Right lung (tissue), 5 donors: ENCODE results near the gene CCDC12. TPM values are rescaled to one million over a fixed set of nuclear protein-coding genes. Genes with fewer than 3 reads are reported as not detected.
A peak's percentile ranks its signal among the peaks of the same experiment; 100 is the strongest.
"Not testable (repeated sequence)": the region's sequence is repeated elsewhere in the genome, so short reads cannot be mapped to it uniquely, and the experiment has no call there.

Source experiments
- DNase-seq, 2 donors: peaks; one replicate each; pipeline ENCODE4 v3.0.0-alpha.2; 2013
- polyA plus RNA-seq, 5 donors: library from polyadenylated mRNA; unstranded; fragments of 120-200 nt; gene quantifications; one replicate each; pipeline versions ENCODE4 v1.2.1 to v1.2.3, GENCODE V29; 2013; ENCODE audit warnings: inconsistent platforms in 1 of 5, low replicate concordance in 1 of 5; ENCODE audit not compliant: insufficient read length in 5 of 5, insufficient read depth in 1 of 5

The CCDC12 gene
- polyA plus RNA-seq, 5 donors: 42.1 to 58.1 (median 50.8) TPM

DNA sequence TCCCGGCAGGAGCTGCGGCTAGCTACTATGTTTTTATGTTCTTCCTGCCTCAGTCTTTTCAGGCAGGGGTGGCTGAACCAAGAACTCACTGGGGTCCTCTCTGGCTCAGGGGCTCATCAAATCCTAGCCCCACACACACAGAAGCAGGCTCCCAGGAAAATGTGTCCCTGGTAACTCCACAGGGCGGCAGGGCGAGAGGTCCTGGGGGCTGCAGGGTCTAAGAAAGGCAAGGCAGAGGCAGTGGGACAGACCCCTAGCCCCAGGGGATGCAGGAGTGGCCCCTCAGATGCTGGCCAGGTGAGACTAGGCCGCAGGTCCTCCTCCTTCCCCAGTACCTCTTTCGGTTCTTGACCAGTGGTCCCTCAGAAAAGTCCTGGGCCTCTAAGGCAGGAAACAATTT, 50.1 kb downstream of the CCDC12 start:
- no peak for DNase-seq

DNA sequence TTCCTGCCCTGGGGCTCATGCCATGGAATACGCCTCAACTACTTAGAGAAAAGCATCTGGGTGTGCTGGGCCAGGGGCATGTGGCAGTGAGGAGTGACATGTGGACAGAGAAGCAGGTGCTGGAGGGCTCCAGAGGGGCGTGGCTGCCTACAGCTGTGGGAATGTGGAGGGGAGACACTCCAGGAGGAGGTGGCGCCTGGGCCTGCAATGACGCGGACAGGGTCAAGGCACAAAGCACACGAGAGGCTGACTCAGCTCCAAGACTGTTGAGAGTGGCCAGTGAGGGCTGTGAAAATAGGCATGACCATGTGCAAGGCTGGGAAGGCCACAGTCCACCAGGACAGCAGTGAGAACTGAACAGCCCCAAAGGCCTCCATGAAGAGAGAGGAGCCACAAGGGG, 50.5 kb downstream of the CCDC12 start:
- DNase-seq: no peak

DNA sequence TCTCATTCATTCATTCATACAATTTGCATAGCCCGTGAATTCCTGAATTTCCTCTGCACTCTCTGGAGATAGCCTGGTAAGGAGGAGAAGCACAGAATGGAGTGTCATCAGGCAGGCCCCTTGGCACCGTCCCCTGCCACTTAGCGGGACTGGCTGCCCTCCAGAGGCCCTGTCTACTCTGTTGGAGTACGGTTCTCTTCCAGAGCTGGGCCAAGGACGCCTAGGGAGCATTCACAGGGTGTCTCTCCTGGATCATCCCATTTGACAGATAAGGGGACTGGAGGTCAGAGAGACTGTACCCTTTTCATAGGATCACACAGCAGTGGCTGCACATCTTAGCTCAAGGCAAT, 51.0 kb downstream of the CCDC12 start:
- no peak for DNase-seq

DNA sequence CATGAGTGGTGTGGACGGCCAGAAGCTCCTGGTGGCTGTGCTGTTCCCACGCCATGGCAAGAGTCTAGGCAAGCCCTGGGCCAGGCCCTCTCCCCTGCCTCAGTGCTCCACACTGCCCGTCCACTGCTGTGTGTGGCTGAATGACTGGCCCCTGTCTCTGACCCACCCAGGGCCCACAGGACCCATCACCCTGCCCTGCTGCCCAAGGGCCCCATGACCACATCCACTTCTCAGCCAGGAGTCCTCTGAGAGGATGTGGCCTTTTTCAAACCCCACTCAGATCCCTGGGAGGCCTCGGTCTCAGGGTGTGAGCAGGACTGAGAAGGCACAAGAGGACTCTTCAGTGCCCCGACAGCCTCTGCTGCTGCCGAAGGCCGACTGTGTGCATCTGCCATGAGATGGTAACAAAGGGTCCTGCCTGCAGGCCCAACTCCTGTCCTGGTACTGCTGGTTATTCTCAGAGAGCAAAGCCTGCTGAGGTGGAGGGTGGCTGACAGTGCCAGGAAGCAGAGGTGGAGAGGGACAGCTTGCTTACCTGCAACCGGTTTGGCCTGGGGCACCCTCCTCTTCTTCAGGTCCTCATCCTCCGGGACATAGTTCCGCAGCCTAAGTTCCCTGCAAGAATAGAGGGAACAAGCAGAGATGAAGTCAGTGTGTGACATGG, 51.5 kb downstream of the CCDC12 start:
- no peak for DNase-seq

DNA sequence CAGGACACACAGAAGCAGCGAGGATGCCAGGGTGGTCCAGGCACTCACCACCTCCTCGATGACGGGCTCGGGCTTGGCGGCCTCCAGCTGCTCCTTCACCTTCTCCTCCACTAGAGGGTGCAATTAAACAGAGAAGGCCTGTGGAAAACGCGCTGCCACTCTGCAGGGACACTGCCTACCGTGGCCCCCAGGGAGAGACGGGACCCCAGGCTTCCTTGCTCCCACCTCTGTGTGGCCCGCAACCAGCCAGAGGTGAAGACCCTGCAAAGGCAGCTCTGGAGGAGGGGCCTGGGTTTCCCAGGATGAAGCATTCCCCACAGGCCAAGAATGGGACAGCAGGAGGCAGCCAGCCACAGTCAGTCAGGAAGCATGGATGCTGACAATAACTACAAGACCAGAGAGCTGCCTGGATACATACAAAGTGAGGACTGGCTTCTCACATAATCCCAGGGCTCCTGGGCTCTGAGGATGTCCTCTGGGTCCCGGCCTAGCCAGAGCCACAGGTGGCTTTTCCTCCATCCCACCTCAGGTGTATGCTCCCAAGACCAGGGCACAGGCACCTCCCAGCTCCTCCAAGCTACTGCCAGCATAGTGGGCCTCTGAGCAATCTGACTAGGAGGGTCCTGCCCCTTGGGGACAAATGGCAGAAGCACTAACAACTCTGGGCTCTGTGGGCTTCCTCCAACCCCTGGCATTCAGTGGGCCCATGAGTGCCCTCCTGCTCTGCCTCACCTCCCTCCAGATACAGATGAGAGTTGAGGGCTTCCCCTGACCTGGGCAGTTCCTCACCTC, 52.8 kb downstream of the CCDC12 start:
- no peak for DNase-seq

DNA sequence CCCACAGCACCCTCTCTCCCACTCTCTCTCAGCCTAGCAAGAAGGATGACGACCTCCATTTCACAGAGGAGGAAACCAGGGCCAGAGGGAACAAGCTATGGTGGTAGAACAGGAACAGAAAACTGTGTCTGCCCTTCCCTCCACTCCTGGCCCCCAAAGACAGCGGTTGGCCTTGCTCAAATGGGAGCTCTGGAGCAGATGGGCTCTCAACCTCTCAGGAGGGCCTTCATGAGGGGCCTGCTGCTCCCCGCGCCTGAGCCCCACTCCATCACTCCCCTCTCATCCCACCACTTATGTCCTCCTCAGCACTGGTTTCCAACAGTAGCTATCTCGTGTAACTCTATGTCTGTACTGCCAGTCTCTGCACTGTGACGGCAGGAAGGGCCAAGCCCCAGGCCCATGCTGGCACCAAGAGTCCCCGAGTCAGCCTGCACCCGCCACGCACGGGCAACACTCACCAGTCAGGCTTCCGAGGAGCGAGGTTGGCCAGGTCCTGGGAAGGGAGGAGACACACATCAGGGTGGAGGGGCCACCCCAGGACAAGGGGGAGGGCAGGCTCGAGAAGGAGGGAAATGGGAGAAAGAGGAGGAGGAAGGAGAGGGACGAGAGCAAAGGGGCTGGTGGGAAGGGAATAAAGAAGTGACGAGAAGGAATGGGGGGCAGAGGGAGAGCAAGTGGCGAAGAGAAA, 53.5 kb downstream of the CCDC12 start:
- no peak for DNase-seq

DNA sequence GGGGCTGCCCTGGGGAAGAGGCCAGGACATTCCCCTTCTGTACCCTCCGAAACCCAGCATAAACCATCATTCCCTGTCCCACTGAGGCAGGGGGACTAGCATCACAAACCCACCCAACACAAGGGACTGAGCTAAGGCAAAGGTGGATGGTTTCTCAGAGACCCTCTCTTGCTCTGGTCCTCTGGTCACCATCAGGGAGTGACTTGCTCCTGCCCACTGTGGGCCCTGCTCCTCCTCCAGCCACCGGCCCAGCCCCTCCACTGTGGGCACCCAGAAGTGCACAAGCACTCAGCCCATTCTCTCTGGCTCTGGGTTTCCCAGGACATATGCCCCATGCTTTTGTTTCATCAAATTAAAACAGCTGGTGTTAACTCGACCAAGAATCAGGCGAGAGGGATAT, 54.1 kb downstream of the CCDC12 start:
- no peak for DNase-seq

DNA sequence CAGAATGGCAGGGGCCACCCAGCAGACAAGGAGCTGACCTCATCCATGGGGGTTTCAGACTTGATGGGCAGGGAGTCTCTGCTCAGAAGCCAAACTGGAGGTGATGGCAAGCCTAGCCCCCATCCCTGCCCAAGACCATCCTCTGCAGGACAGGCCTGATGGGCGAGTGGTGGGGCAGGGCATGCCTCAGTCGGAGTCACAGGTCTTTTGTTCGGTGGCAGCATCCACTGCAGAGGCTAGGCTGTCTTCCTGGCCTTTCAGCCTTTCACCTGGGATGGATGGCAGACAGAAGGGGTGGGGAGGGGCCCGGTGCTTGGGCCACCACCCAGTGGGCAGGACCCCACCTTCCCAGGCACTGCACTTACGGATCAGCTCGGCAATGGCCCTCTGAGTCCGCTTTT, 54.7 kb downstream of the CCDC12 start:
- no peak for DNase-seq

DNA sequence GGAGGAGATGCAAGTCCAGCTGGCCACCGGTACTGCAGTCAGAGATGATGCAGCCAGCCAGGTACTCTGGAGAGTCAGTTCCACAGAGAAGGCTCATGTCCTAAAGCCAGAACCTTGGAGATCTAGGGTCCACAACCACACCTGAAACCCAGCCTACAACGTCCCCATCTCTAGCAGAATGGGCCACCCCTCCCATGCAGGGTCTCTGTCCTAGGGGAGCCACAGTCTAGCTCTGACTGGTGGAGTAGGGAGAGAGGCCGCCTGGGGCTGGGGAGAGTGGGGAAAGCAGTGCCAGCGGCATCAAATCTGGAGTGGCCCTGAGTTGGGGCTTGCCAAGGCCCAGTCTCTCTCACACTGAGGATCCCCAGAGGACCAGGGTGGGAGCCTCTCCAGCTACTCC, 55.5 kb downstream of the CCDC12 start:
- no peak for DNase-seq

DNA sequence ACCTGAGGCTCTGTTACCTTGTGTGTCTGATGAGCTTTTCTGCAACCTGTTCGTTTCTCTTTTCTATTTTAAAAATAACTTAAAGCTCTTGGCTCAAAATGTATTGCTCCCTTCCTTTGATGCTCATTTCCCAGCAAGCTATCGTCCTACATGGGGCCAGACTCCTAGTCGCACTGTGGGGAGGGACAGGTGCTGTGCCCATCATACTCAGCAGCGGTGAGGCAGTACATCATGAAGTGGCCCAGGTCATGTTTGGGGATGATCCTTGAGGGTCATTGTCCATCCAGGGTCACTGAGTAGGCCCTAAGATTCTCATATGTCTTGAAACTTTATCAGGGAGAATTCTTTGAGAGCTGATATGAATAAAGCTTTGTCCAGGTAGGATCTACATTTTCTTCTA, 57.9 kb downstream of the CCDC12 start:
- no peak for DNase-seq

DNA sequence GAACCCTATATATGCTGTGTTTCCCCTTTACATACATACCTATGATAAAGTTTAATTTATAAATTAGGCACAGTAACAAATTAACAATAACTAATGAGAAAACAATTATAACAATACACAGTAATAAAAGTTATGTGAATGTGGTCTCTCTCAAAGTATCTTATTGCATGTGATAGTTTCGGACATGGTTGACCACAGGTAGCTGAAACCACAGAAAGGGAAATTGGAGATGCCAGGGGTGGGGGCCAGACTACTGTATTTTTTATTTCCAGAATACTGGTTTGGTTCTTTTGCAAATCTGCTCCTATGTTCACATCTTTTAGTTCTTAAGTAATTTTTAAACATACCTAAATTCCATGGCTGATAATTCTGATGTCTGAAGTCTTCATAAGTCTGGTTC, 58.3 kb downstream of the CCDC12 start:
- no peak for DNase-seq

DNA sequence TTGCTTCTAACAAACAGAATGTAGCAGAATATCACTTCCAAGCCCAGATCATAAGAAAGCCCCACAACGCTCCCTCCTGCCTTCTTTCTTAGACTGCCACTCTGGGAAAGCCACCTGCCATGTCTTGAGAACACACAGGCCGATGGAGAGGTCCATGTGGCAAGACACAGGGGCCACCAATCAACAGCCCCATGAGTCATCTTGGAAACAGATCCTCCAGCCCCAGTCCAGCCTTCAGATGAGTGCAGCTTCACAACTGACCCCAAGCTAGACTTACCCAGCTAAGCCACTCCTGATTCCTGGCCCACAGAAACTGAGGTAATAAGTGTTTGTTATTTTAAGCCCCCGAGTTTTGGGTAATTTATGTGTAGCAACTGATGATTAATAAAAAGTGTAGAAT, 59.3 kb downstream of the CCDC12 start:
- DNase-seq: no peak

DNA sequence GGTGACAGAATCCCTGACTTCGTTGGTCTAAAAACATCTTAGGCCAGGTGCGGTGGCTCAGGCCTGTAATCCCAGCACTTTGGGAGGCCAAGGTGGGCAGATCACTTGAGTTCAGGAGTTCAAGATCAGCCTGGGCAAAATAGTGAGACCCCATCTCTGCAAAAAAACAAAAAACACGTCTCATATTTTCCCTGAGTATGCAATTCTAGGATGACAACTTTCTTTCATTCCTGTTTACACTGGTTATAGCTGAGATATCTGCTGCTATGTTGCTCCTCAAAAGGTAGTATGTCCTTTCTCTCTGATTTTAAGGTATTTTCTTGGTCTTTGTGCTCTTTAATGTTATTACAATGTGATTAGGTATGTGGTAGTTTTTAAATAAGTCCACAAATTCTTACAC, 59.7 kb downstream of the CCDC12 start:
- DNase-seq: no peak

DNA sequence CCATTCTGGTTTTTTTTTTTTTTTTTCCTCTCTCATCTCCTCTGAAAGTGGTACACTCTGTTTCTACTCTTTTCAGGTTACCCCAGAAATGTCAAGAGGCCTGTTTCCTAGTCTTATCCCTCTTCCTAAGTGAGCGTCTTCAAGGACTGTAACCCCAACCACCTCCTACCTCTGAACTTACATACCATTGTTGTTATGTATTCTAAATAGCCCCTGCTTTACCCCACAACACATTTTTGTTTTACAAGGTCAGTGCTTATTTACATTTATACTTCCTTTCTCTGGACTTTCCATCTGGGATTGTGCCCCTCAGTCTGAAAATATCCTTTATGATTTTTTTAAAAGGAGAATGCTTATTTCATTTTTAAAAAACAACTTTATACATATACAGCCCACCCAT, 60.3 kb downstream of the CCDC12 start:
- no peak for DNase-seq

DNA sequence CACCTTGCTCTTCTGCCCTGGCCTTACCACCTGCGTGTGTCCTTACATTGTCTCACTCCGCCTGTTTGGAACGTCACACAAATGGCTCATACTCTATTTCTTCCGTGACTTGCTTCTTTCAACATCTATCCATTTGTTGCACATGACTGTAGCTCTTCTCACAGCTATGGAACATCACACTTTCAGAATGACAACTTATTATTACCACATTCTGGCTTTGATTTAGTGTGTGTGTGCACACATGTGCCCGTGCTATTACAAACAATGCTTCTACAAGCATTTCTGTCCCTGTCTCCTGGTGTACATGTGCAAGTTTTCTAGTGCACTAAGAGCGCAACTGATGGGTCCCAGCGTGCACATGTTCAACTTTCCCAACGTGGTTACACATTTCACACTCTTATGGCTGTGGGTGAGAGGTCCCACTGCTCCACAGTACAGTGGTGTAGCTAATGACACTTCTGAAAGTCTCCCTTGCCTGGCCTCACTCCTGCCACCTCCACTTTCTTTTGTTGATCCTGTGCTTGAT, 61.2 kb downstream of the CCDC12 start:
- DNase-seq: no peak

DNA sequence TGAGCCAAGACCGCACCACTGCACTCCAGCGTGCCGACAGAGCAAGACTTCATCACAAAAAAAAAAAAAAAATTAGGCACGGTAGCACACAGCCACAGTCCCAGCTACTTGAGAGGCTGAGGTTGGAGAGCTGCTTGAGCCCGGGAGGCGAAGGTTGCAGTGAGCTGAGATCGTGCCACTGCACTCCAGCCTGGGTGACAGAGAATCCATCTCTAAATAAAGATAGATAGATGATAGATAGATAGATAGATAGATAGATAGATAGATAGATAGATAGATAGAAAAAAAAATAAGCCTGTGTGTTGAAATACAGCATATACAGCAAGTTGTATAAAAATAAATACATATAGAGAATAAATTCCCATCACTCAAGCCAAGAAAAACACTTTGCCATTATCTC, 61.7 kb downstream of the CCDC12 start:
- DNase-seq: no peak

DNA sequence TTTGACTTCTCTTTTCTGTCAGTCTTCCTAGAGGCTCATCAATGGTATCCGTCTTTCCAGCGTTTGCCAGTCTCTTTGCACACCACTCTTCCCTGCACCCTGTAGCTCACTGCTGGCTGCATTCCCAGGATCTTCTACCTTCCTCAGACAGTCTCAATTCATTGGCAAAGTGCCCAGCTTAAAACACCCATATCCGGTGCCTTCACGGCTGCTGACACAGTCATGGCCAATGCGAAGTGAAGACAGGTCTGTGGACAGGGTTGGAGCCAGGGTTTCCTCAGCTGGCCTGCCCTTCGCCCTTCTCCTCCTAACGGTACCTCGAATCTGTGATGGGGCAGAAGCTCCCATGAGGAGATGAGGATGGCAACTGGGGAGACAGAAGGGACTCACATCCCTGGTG, 62.9 kb downstream of the CCDC12 start:
- DNase-seq: no peak

DNA sequence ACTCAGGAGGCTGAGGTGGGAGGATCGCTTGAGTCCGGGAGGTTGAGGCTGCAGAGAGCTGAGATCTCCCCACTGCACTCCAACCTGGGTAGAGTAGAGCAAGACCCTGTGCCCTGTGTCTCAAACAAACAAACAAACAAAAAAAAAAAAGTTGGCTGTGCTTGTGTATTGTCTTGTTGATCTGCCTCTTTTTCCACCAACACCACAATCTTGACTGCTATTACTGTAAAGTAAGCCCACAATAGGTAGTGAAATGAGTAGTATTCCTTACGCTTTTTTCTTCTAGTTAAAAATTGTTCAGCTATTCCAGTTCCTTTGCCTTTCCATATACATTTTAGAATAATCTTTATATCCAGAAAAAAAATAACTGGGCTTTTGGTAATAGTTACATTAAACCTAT, 63.6 kb downstream of the CCDC12 start:
- DNase-seq: no peak

DNA sequence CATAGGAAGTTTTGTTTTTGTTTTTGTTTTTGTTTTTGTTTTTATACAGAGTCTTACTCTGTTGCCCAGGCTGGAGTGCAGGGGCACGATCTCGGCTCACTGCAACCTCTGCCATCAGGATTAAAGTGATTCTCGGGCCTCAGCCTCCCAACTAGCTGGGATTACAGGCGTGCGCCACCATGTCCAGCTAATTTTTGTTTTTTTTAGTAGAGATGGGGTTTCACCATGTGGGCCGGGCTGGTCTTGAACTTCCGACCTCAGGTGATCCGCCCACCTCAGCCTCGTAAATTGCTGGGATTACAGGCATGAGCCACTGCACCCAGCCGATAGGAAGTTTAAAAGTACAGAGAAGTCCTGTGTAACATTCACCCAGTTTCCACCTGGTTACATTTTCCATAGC, 65.6 kb downstream of the CCDC12 start:
- DNase-seq: not testable (repeated sequence)

DNA sequence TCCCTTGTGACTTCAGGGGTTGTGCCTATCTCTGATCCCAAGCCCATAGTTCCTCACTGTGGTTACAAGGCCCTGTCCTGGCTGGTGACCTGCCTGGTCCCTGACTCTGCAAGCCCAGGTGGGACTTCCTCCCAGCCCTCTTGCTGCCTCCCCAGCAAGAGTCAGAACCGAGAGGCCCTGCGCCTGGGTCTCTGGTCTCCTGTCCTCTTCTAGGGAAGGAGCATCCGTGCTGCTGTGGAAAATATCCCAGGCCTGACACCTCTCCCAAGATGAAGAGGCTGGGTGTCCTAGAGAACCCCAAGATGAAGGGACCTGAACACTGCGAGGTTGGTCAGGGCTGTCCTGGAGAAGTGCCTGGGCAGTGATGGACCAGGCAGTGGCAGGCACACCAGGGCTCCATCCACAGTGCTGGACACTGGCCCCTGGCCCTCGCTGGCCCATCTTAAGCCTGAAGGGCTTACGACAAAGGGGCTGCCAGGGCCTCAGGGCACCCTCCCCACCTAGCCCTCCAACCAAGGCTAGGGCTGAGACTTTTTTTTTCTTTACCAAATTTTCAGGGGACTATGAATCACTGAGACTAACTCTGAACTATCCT, 66.3 kb downstream of the CCDC12 start:
- DNase-seq: no peak

DNA sequence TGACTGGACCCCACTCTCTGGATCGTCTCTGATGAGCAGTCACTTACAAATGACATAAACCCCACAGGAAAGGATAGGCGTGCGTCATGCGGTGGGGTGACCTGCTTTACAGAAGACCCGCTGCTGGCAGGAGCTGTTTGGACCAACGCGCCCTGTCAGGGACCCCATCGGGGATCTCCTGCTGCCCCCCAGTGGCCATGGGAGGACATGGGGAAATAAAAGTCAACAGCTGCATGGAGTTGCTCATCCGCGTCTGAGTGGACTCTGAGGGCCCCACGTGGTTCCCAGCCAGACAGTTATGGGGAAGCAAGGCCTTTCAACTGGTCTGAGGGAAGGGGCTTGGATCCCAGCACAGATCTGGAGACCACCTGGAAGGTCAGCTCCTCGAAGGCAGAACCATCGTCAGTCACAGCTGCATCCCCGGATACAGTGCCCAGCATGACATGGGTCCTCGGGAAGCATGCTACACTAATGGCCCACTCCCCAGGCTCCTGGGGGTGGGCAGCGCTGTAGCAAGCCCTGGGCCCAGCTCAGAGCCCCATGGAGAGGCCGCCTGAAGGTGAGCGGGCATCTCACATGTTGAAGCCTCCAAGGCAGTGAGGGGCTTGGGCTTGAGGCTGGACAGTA, 66.9 kb downstream of the CCDC12 start:
- peak; percentile 73 to 83 for DNase-seq

DNA sequence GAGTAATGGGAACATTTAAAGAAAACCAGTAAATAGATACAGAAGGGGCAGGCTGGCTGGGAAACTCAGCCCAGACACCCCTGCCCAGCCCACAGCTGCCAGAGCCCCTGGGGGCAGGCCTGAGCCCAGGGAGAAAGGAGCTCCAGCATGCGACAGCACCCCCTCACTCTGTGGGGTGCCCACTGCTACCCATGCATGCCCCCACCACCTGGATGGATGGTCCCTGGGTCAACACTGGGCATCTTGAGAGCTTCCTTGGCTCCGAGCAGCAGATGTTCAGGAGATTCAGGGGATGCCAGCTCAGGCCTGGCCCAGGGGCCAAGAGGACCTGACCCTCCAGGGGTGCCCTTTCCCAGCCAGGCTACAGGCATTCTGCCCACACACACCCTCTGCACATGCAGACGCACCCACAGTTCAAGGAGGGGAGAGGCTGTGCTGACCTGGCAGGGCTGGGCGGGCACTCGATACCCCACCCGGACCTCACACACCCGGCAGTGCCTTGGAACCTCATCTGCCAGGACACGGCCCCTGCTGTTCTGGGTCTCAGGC, 67.5 kb downstream of the CCDC12 start:
- DNase-seq: no peak
